HCT116 (cell line): ENCODE results near the gene FRG1. TPM values are rescaled to one million over a fixed set of nuclear protein-coding genes. Genes with fewer than 3 reads are reported as not detected.
"Not testable (repeated sequence)": the region's sequence is repeated elsewhere in the genome, so short reads cannot be mapped to it uniquely, and the experiment has no call there.

Source experiments
- ATAC-seq: fragments of 200-7000 bp; cut with Tn5 transposase; 2 replicates; pipeline ENCODE4 v1.9.1; 2020; ENCODE audit warnings: mild to moderate bottlenecking, moderate library complexity
- BruUV-seq: library from RNA; stranded (reverse); fragments of 400-500 nt; replicated peaks from 2 replicates; lab custom pipeline; 2021; lab: Mats Ljungman, UMichigan
- CTCF ChIA-PET: fragments of 300-600 bp; sonication (Branson Sonifier 250); formaldehyde crosslinking; loops from one replicate; lab custom pipeline; 2021; ENCODE audit warnings: antibody characterized with exemption; lab: Charles Lee
- POLR2A ChIA-PET: fragments of 300-600, 350-600 bp; sonication (Branson Sonifier 250); formaldehyde crosslinking; loops from one replicate; lab custom pipeline; 2021; ENCODE audit warnings: antibody characterized with exemption; lab: Charles Lee
- RAD21 ChIA-PET, 2 experiments: fragments of 300-600 bp; sonication (Branson Sonifier 250); formaldehyde crosslinking; loops; one replicate each; lab custom pipeline; 2023; ENCODE audit warnings: low total read pairs in 2 of 2; ENCODE audit not compliant: uncharacterized antibody in 2 of 2, unreplicated experiment in 2 of 2, low non-redundant PET in 1 of 2; lab: Charles Lee
- DNase-seq: peaks from one replicate; pipeline ENCODE4 v3.0.0-alpha.2; 2010; ENCODE audit warnings: low read depth, low spot score
- H2AFZ ChIP-seq: fragments of 200-600 bp; shearing (Covaris generic), sonication (generic); 2 replicates; pipeline ENCODE4 v1.6.1; 2017; ENCODE audit warnings: low read depth, mixed run types, mixed read lengths, antibody characterized with exemption, low read length; ENCODE audit not compliant: poor library complexity, severe bottlenecking
- H3K27ac ChIP-seq: 2 replicates; pipeline ENCODE4 v1.5.1; 2012; ENCODE audit warnings: low read depth, low read length
- H3K27me3 ChIP-seq: fragments of 200-600 bp; sonication (generic); 2 replicates; pipeline ENCODE4 v1.6.1; 2016; ENCODE audit warnings: mixed run types, low read length, mixed read lengths; ENCODE audit not compliant: insufficient read depth
- H3K36me3 ChIP-seq, 2 experiments: fragments of 200-500 bp in 1 of 2; fragments of 200-600 bp in 1 of 2; sonication (Bioruptor generic) in 1 of 2; sonication (generic) in 1 of 2; 2 replicates each; pipeline versions ENCODE4 v1.5.1 to v1.6.1; 2014 to 2016; ENCODE audit warnings: low read length in 2 of 2, inconsistent platforms in 1 of 2, mixed read lengths in 1 of 2, mixed run types in 1 of 2; ENCODE audit not compliant: insufficient read depth in 2 of 2, control insufficient read depth in 1 of 2
- H3K4me1 ChIP-seq, 2 experiments: fragments of 200-600 bp in 1 of 2; sonication (generic) in 1 of 2; 2 replicates each; pipeline versions ENCODE4 v1.5.1 to v1.6.1; 2012 to 2017; ENCODE audit warnings: low read length in 2 of 2, inconsistent platforms in 1 of 2, mild to moderate bottlenecking in 1 of 2, mixed read lengths in 1 of 2, mixed run types in 1 of 2, moderate library complexity in 1 of 2; ENCODE audit not compliant: insufficient read depth in 2 of 2, control insufficient read depth in 1 of 2
- H3K4me2 ChIP-seq: fragments of 200-600 bp; sonication (generic); 2 replicates; pipeline ENCODE4 v1.6.1; 2017; ENCODE audit warnings: mixed run types, low read length, mixed read lengths
- H3K4me3 ChIP-seq, 2 experiments: fragments of 200-600 bp in 1 of 2; sonication (generic) in 1 of 2; replicated peaks in 1 of 2; 2 replicates each; pipeline ENCODE4 v1.5.1; 2011 to 2016; ENCODE audit warnings: low read length in 2 of 2, control low read depth in 1 of 2, low read depth in 1 of 2, mild to moderate bottlenecking in 1 of 2, mixed read lengths in 1 of 2, mixed run types in 1 of 2
- H3K79me2 ChIP-seq: fragments of 200-600 bp; sonication (generic); 2 replicates; pipeline ENCODE4 v1.6.1; 2017; ENCODE audit warnings: mild to moderate bottlenecking, mixed run types, low read length, moderate library complexity, mixed read lengths; ENCODE audit not compliant: insufficient read depth
- H3K9ac ChIP-seq: fragments of 200-600 bp; sonication (generic); 2 replicates; pipeline ENCODE4 v1.6.1; 2016; ENCODE audit warnings: low read length, mixed read lengths
- H3K9me2 ChIP-seq: fragments of 200-600 bp; sonication (generic), shearing (Covaris generic); 2 replicates; pipeline ENCODE4 v1.6.1; 2017; ENCODE audit warnings: mixed run types, mild to moderate bottlenecking, moderate library complexity; ENCODE audit not compliant: insufficient read depth
- H3K9me3 ChIP-seq, 2 experiments: fragments of 200-500 bp in 1 of 2; fragments of 200-600 bp in 1 of 2; sonication (Bioruptor generic) in 1 of 2; sonication (generic) in 1 of 2; 2 replicates each; pipeline ENCODE4 v1.6.1; 2014 to 2017; ENCODE audit warnings: low read length in 2 of 2, mixed read lengths in 2 of 2, inconsistent platforms in 1 of 2, low read depth in 1 of 2, mild to moderate bottlenecking in 1 of 2, mixed run types in 1 of 2, moderate library complexity in 1 of 2; ENCODE audit not compliant: control insufficient read depth in 1 of 2, insufficient read depth in 1 of 2
- H4K20me1 ChIP-seq: fragments of 200-600 bp; sonication (generic), shearing (Covaris generic); 2 replicates; pipeline ENCODE4 v1.6.1; 2017; ENCODE audit warnings: mixed run types, mild to moderate bottlenecking, moderate library complexity; ENCODE audit not compliant: insufficient read depth
- intact Hi-C: fragments of 100-400 bp; cut with micrococcal nuclease; formaldehyde crosslinking; loops from 2 replicates; pipeline ENCODE4 v1.10.0; 2022
- total RNA-seq: library from RNA; stranded (reverse); gene quantifications from one replicate; pipeline ENCODE4 v1.2.1, GENCODE V29; 2021; ENCODE audit not compliant: unreplicated experiment
- TF ChIP-seq, protein P1 (sequence below), 3 experiments: fragments of 200-600 bp in 1 of 3; sonication (generic) in 1 of 3; IDR thresholded peaks in 2 of 3; conservative IDR thresholded peaks in 1 of 3; 2 replicates each; pipeline ENCODE4 v1.5.1; 2012 to 2017; ENCODE audit warnings: low read depth in 2 of 3, low read length in 2 of 3, antibody characterized with exemption in 1 of 3, borderline replicate concordance in 1 of 3, control low read depth in 1 of 3, mild to moderate bottlenecking in 1 of 3, mixed read lengths in 1 of 3, mixed run types in 1 of 3, moderate library complexity in 1 of 3; ENCODE audit not compliant: insufficient read depth in 1 of 3

FRG1 gene
- total RNA-seq, 1 experiment from 2014 or later = 44.5 TPM

DNA sequence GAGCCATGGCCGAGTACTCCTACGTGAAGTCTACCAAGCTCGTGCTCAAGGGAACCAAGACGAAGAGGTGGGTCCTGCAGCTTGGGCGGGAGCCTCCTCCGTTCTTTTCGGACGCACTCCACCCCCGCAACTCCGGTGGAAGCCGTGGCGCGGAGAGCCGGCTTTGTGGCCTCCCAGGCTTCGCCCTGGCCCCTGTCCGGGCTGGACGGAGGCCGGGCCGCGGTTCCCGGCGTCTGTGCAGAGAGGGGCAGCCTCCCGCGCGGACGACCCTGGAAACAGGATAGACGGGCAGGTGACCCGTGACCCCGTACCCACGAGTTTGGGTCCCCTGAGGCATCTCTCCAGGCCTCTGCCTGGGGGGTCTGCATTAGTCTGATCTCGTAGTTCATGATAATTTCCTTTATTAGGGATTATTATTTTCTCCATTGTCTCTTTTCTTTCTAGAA is 356 bp downstream of the FRG1 start (continued):
- TF ChIP-seq, protein P1, sequence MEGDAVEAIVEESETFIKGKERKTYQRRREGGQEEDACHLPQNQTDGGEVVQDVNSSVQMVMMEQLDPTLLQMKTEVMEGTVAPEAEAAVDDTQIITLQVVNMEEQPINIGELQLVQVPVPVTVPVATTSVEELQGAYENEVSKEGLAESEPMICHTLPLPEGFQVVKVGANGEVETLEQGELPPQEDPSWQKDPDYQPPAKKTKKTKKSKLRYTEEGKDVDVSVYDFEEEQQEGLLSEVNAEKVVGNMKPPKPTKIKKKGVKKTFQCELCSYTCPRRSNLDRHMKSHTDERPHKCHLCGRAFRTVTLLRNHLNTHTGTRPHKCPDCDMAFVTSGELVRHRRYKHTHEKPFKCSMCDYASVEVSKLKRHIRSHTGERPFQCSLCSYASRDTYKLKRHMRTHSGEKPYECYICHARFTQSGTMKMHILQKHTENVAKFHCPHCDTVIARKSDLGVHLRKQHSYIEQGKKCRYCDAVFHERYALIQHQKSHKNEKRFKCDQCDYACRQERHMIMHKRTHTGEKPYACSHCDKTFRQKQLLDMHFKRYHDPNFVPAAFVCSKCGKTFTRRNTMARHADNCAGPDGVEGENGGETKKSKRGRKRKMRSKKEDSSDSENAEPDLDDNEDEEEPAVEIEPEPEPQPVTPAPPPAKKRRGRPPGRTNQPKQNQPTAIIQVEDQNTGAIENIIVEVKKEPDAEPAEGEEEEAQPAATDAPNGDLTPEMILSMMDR (IDR thresholded peaks at IDR 0.05 in 2 of 3, conservative IDR thresholded peaks at IDR 0.05 in 1 of 3; ENCODE audit: borderline replicate concordance in 1 of 3, insufficient read depth in 1 of 3, low read depth in 2 of 3, low read length in 2 of 3) = no peak

DNA sequence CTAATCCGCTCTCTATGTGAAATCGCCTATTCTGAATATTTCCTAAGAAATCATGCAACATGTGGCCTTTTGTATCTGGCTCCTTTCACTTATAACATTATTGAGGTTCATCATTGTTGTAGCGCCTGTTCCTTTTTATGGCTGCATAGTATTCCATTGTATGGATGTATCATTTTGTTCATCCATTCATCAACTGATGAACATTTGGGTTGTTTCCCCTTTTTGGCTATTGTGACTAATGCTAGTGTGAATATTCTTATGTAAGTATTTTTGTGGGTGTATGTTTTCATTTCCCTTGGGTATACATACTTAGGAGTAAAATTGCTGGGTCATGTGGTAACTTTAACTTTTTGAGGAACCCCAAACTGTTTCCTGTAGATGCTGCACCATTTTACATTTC is 1.7 kb downstream of the FRG1 start:
- Histone ChIP-seq H3K4me3 (0 out of 4 replicates have a peak overlapping the region, but pooled peaks of 1 of the 2 experiments have one; percentile 83), H3K79me2 (peaks cover 41% of the 10 kb centered on the region), H3K4me1 (peaks cover 2 to 11% of the 10 kb centered on the region in 2 experiments; a peak in 2 of 4 replicates), H3K4me2 (peak overlapping the region; percentile 88)
- H3K27ac ChIP-seq, H3K9ac ChIP-seq, H2AFZ ChIP-seq, H3K9me2 ChIP-seq, POLR2A ChIA-PET, ATAC-seq, CTCF ChIA-PET, DNase-seq, H4K20me1 ChIP-seq, H3K9me3 ChIP-seq, H3K36me3 ChIP-seq, RAD21 ChIA-PET, BruUV-seq, intact Hi-C loops, H3K27me3 ChIP-seq: not testable (repeated sequence)

DNA sequence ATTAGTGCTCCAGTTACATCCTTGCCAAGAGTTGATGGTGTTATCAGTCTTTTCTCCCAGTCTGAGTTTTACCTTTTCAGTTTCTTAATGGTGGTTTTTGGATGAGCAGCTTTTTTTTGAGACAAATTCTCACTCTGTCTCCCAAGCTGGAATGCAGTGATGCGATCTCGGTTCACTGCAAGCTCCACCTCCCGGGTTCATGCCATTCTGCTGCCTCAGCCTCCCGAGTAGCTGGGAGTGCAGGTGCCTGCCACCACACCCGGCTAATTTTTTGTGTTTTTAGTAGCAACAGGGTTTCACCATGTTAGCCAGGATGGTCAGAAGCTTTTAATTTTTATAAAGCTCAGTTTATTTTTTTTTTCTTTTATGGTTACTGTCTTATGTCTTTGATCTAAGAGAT is 3.4 kb downstream of the FRG1 start:
- H3K4me3 ChIP-seq, H2AFZ ChIP-seq, H3K9ac ChIP-seq, H3K4me2 ChIP-seq, CTCF ChIA-PET, RAD21 ChIA-PET, BruUV-seq, H3K9me3 ChIP-seq, intact Hi-C loops, ATAC-seq, H3K27me3 ChIP-seq, H3K36me3 ChIP-seq, DNase-seq, POLR2A ChIA-PET, H3K9me2 ChIP-seq, H3K27ac ChIP-seq, H4K20me1 ChIP-seq: not testable (repeated sequence)
- peaks cover 47% of the 10 kb centered on the region for H3K79me2 ChIP-seq
- H3K4me1 ChIP-seq = peaks cover 2 to 11% of the 10 kb centered on the region in 2 experiments; a peak in 2 of 4 replicates

DNA sequence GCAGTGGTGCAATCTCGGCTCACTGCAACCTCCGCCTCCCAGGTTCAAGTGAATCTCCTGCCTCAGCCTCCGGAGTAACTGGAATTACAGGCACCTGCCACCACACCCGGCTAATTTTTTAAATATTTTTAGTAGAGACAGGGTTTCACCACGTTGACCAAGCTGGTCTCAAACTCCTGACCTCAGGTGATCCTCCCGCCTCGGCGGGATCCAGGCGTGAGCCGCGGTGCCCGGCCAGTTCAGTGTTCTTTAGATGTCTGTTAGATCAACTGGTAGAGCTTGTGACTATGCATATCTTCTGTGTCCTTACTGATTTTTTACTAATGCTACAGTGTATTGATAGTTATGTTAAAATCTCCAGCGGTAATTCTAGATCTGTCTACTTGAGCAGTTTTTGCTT is 6.2 kb downstream of the FRG1 start:
- H3K4me3 ChIP-seq, H3K9me2 ChIP-seq, H3K36me3 ChIP-seq, intact Hi-C loops, BruUV-seq, DNase-seq, ATAC-seq, H3K27me3 ChIP-seq, H3K9ac ChIP-seq, POLR2A ChIA-PET, H3K4me1 ChIP-seq, H3K9me3 ChIP-seq, RAD21 ChIA-PET, CTCF ChIA-PET, H2AFZ ChIP-seq, H4K20me1 ChIP-seq, H3K4me2 ChIP-seq, H3K27ac ChIP-seq: not testable (repeated sequence)
- H3K79me2 ChIP-seq = peaks cover 39% of the 10 kb centered on the region

DNA sequence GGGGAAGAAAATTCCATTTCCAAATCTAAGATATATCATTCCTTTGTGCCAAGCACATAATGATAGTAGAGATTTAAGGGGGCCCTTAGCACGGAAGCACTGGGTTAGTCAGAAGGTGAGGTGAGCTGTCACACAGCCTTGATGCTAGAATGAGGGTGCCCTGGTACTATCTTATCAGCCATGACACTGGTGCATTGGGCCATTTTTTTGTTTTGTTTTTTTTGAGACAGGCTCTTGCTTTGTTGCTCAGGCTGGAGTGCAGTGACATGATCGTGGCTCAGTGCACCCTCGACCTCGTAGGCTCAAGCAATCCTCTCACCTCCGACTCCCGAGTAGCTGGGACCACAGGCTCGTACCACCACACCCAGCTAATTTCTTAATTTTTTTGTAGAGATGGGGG is 7.8 kb downstream of the FRG1 start:
- BruUV-seq = not testable (repeated sequence)

More for the DNA sequence above, 7.8 kb downstream of the FRG1 start:
- H3K9ac ChIP-seq, H3K9me3 ChIP-seq, H3K4me2 ChIP-seq, H4K20me1 ChIP-seq, H3K9me2 ChIP-seq, ATAC-seq, CTCF ChIA-PET, H3K36me3 ChIP-seq, H3K4me1 ChIP-seq, H3K4me3 ChIP-seq, DNase-seq, H3K27me3 ChIP-seq, H2AFZ ChIP-seq, POLR2A ChIA-PET, RAD21 ChIA-PET, H3K27ac ChIP-seq, intact Hi-C loops: not testable (repeated sequence)
- peaks cover 24% of the 10 kb centered on the region for H3K79me2 ChIP-seq
